ENCODE results near the gene VPS33A.
"Not testable (repeated sequence)": the region's sequence is repeated elsewhere in the genome, so short reads cannot be mapped to it uniquely, and the experiment has no call there.

DNA sequence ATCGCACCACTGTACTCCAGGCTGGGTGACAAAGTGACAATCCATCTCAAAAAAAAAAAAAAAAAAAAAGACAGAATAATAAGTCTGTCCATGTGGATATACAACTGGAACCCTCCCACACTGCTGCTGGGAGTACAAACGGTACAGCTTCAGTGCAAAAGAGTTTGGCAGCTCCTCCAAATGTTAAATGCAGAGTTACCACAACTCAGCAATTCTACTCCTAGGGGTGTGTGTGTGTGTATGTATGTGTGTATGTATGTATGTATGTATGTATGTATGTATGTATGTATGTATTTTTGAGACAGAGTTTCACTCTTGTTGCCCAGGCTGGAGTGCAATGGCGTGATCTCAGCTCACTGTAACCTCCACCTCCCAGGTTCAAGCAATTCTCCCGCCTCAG, 7.4 kb downstream of the VPS33A start:
- not testable (repeated sequence) for TF ChIP-seq CTCF (IDR thresholded peaks at IDR 0.05 in 4 of 5, conservative IDR thresholded peaks at IDR 0.05 in 1 of 5); POLR2A (IDR thresholded peaks at IDR 0.05)
